ENCODE results near the gene FUT7. TPM values are rescaled to one million over a fixed set of nuclear protein-coding genes. Genes with fewer than 3 reads are reported as not detected.
A peak's percentile ranks its signal among the peaks of the same experiment; 100 is the strongest.

Gene FUT7
- total RNA-seq, 1 donor from 2014 or later, result not detected

GRCh38 chr9:137026828-137027227 lies 5.1 kb downstream of the FUT7 start:
- Histone ChIP-seq H3K36me3 (ENCODE audit: control insufficient read depth in 3 of 3, insufficient read depth in 3 of 3, low read length in 3 of 3) (no peaks in the 10 kb centered on the region), H3K9me3 (ENCODE audit: control insufficient read depth in 3 of 3, low read length in 3 of 3) (no peaks in the 10 kb centered on the region), H3K4me3 (ENCODE audit: low read length in 3 of 3) (peak overlapping the region; percentile 65 to 80 (median 77)), H3K27me3 (ENCODE audit: control insufficient read depth in 3 of 3, insufficient read depth in 3 of 3, low read length in 3 of 3) (no peaks in the 10 kb centered on the region), H3K27ac (ENCODE audit: low read depth, low read length) (no peak overlapping the region), H3K4me1 (ENCODE audit: control insufficient read depth in 3 of 3, insufficient read depth in 3 of 3, low read length in 3 of 3) (peaks cover 25 to 39% (median 33%) of the 10 kb centered on the region in 3 donors), H3K9ac (ENCODE audit: low read depth in 1 of 3, low read length in 3 of 3) (peak overlapping the region; percentile 52 to 85 (median 75))

- peak overlapping the region in 2 of 3 donors; percentile 20 to 57 for H3K9ac ChIP-seq (ENCODE audit: low read depth in 1 of 3, low read length in 3 of 3)
- H3K9me3 ChIP-seq (ENCODE audit: control insufficient read depth in 3 of 3, low read length in 3 of 3), result no peaks in the 10 kb centered on the region
- no peak overlapping the region for H3K27ac ChIP-seq (ENCODE audit: low read depth, low read length)
- H3K4me3 ChIP-seq (ENCODE audit: low read length in 3 of 3), result peak overlapping the region in 1 of 3 donors; percentile 41
- no peaks in the 10 kb centered on the region for H3K27me3 ChIP-seq (ENCODE audit: control insufficient read depth in 3 of 3, insufficient read depth in 3 of 3, low read length in 3 of 3)
- no peaks in the 10 kb centered on the region for H3K36me3 ChIP-seq (ENCODE audit: control insufficient read depth in 3 of 3, insufficient read depth in 3 of 3, low read length in 3 of 3)
- peaks cover 25 to 37% (median 33%) of the 10 kb centered on the region in 3 donors for H3K4me1 ChIP-seq (ENCODE audit: control insufficient read depth in 3 of 3, insufficient read depth in 3 of 3, low read length in 3 of 3)
Observed at GRCh38 chr9:137026384-137026783, 5.5 kb downstream of the FUT7 start.

GRCh38 chr9:137025517-137025966 lies 6.3 kb downstream of the FUT7 start:
- peaks cover 0 to 3% (median 0%) of the 10 kb centered on the region in 3 donors for H3K36me3 ChIP-seq (ENCODE audit: control insufficient read depth in 3 of 3, insufficient read depth in 3 of 3, low read length in 3 of 3)
- no peak overlapping the region for H3K9ac ChIP-seq (ENCODE audit: low read depth in 1 of 3, low read length in 3 of 3)
- H3K9me3 ChIP-seq (ENCODE audit: control insufficient read depth in 3 of 3, low read length in 3 of 3), result no peaks in the 10 kb centered on the region
- H3K4me3 ChIP-seq (ENCODE audit: low read length in 3 of 3), result no peak overlapping the region
- H3K27me3 ChIP-seq (ENCODE audit: control insufficient read depth in 3 of 3, insufficient read depth in 3 of 3, low read length in 3 of 3), result no peaks in the 10 kb centered on the region
- peaks cover 25 to 34% (median 33%) of the 10 kb centered on the region in 3 donors for H3K4me1 ChIP-seq (ENCODE audit: control insufficient read depth in 3 of 3, insufficient read depth in 3 of 3, low read length in 3 of 3)
- no peak overlapping the region for H3K27ac ChIP-seq (ENCODE audit: low read depth, low read length)

- Histone ChIP-seq H3K36me3 (ENCODE audit: control insufficient read depth in 3 of 3, insufficient read depth in 3 of 3, low read length in 3 of 3) (peaks cover 0 to 3% (median 2%) of the 10 kb centered on the region in 3 donors), H3K27me3 (ENCODE audit: control insufficient read depth in 3 of 3, insufficient read depth in 3 of 3, low read length in 3 of 3) (no peaks in the 10 kb centered on the region), H3K4me3 (ENCODE audit: low read length in 3 of 3) (no peak overlapping the region), H3K4me1 (ENCODE audit: control insufficient read depth in 3 of 3, insufficient read depth in 3 of 3, low read length in 3 of 3) (peaks cover 17 to 23% (median 20%) of the 10 kb centered on the region in 3 donors), H3K9ac (ENCODE audit: low read depth in 1 of 3, low read length in 3 of 3) (no peak overlapping the region), H3K27ac (ENCODE audit: low read depth, low read length) (no peak overlapping the region), H3K9me3 (ENCODE audit: control insufficient read depth in 3 of 3, low read length in 3 of 3) (no peaks in the 10 kb centered on the region)
Observed at GRCh38 chr9:137023583-137023991, 8.3 kb downstream of the FUT7 start.

- Histone ChIP-seq H3K27ac (ENCODE audit: low read depth, low read length) (no peak overlapping the region), H3K36me3 (ENCODE audit: control insufficient read depth in 3 of 3, insufficient read depth in 3 of 3, low read length in 3 of 3) (peaks cover 0 to 3% (median 2%) of the 10 kb centered on the region in 3 donors), H3K9ac (ENCODE audit: low read depth in 1 of 3, low read length in 3 of 3) (no peak overlapping the region), H3K27me3 (ENCODE audit: control insufficient read depth in 3 of 3, insufficient read depth in 3 of 3, low read length in 3 of 3) (no peaks in the 10 kb centered on the region), H3K9me3 (ENCODE audit: control insufficient read depth in 3 of 3, low read length in 3 of 3) (no peaks in the 10 kb centered on the region), H3K4me1 (ENCODE audit: control insufficient read depth in 3 of 3, insufficient read depth in 3 of 3, low read length in 3 of 3) (peaks cover 15 to 20% (median 17%) of the 10 kb centered on the region in 3 donors), H3K4me3 (ENCODE audit: low read length in 3 of 3) (no peak overlapping the region)
Observed at GRCh38 chr9:137023157-137023556, 8.7 kb downstream of the FUT7 start.

GRCh38 chr9:137022662-137023008 lies 9.3 kb downstream of the FUT7 start:
- Histone ChIP-seq H3K27me3 (ENCODE audit: control insufficient read depth in 3 of 3, insufficient read depth in 3 of 3, low read length in 3 of 3) (no peaks in the 10 kb centered on the region), H3K4me1 (ENCODE audit: control insufficient read depth in 3 of 3, insufficient read depth in 3 of 3, low read length in 3 of 3) (peaks cover 15 to 20% (median 16%) of the 10 kb centered on the region in 3 donors), H3K36me3 (ENCODE audit: control insufficient read depth in 3 of 3, insufficient read depth in 3 of 3, low read length in 3 of 3) (peaks cover 0 to 3% (median 2%) of the 10 kb centered on the region in 3 donors), H3K9me3 (ENCODE audit: control insufficient read depth in 3 of 3, low read length in 3 of 3) (no peaks in the 10 kb centered on the region), H3K27ac (ENCODE audit: low read depth, low read length) (no peak overlapping the region), H3K4me3 (ENCODE audit: low read length in 3 of 3) (no peak overlapping the region), H3K9ac (ENCODE audit: low read depth in 1 of 3, low read length in 3 of 3) (no peak overlapping the region)

- Histone ChIP-seq H3K27me3 (ENCODE audit: control insufficient read depth in 3 of 3, insufficient read depth in 3 of 3, low read length in 3 of 3) (no peaks in the 10 kb centered on the region), H3K27ac (ENCODE audit: low read depth, low read length) (no peak overlapping the region), H3K9me3 (ENCODE audit: control insufficient read depth in 3 of 3, low read length in 3 of 3) (no peaks in the 10 kb centered on the region), H3K4me1 (ENCODE audit: control insufficient read depth in 3 of 3, insufficient read depth in 3 of 3, low read length in 3 of 3) (peaks cover 10 to 15% (median 11%) of the 10 kb centered on the region in 3 donors), H3K9ac (ENCODE audit: low read depth in 1 of 3, low read length in 3 of 3) (no peak overlapping the region), H3K4me3 (ENCODE audit: low read length in 3 of 3) (no peak overlapping the region), H3K36me3 (ENCODE audit: control insufficient read depth in 3 of 3, insufficient read depth in 3 of 3, low read length in 3 of 3) (peaks cover 1 to 6% (median 5%) of the 10 kb centered on the region in 3 donors)
Observed at GRCh38 chr9:137021979-137022661, 9.8 kb downstream of the FUT7 start.

GRCh38 chr9:137021568-137021978 lies 10.3 kb downstream of the FUT7 start:
- Histone ChIP-seq H3K9ac (ENCODE audit: low read depth in 1 of 3, low read length in 3 of 3) (no peak overlapping the region), H3K4me3 (ENCODE audit: low read length in 3 of 3) (no peak overlapping the region), H3K27me3 (ENCODE audit: control insufficient read depth in 3 of 3, insufficient read depth in 3 of 3, low read length in 3 of 3) (no peaks in the 10 kb centered on the region), H3K9me3 (ENCODE audit: control insufficient read depth in 3 of 3, low read length in 3 of 3) (no peaks in the 10 kb centered on the region), H3K4me1 (ENCODE audit: control insufficient read depth in 3 of 3, insufficient read depth in 3 of 3, low read length in 3 of 3) (peaks cover 4 to 10% (median 6%) of the 10 kb centered on the region in 3 donors), H3K36me3 (ENCODE audit: control insufficient read depth in 3 of 3, insufficient read depth in 3 of 3, low read length in 3 of 3) (peaks cover 7 to 9% (median 8%) of the 10 kb centered on the region in 3 donors), H3K27ac (ENCODE audit: low read depth, low read length) (no peak overlapping the region)

- Histone ChIP-seq H3K36me3 (ENCODE audit: control insufficient read depth in 3 of 3, insufficient read depth in 3 of 3, low read length in 3 of 3) (peaks cover 7 to 13% (median 13%) of the 10 kb centered on the region in 3 donors), H3K27me3 (ENCODE audit: control insufficient read depth in 3 of 3, insufficient read depth in 3 of 3, low read length in 3 of 3) (no peaks in the 10 kb centered on the region), H3K4me1 (ENCODE audit: control insufficient read depth in 3 of 3, insufficient read depth in 3 of 3, low read length in 3 of 3) (peaks cover 0 to 4% (median 2%) of the 10 kb centered on the region in 3 donors), H3K4me3 (ENCODE audit: low read length in 3 of 3) (no peak overlapping the region), H3K9me3 (ENCODE audit: control insufficient read depth in 3 of 3, low read length in 3 of 3) (no peaks in the 10 kb centered on the region), H3K27ac (ENCODE audit: low read depth, low read length) (no peak overlapping the region), H3K9ac (ENCODE audit: low read depth in 1 of 3, low read length in 3 of 3) (no peak overlapping the region)
Observed at GRCh38 chr9:137020771-137021567, 10.9 kb downstream of the FUT7 start.
